C4-2B (cell line): ENCODE results near the gene SCAI.

Experiments used
- CTCF ChIP-seq: fragments of 450-650 bp; conservative IDR thresholded peaks from 2 replicates; pipeline ENCODE4 v1.5.1; 2017; ENCODE audit warnings: mild to moderate bottlenecking
- ZFX ChIP-seq: fragments of 450-650 bp; IDR thresholded peaks from 2 replicates; pipeline ENCODE4 v1.6.1; 2017

GRCh38 chr9:125147401-125147951 lies 4.1 kb upstream of the SCAI start:
- TF ChIP-seq CTCF (no peak), ZFX (no peak)
